ENCODE data around the gene KCTD14.
A peak's percentile ranks its signal among the peaks of the same experiment; 100 is the strongest.

GRCh38 chr11:78045851-78046485 lies 22.9 kb upstream of the KCTD14 start:
- TF ChIP-seq CTCF (IDR thresholded peaks at IDR 0.05), result peak; percentile 87 to 99 (median 98)
- peak in 1 of 2 donors; percentile 61 for TF ChIP-seq POLR2A (IDR thresholded peaks at IDR 0.05)

Data from adrenal gland (tissue), 5 donors.